ENCODE results near the gene NCAN. TPM values are rescaled to one million over a fixed set of nuclear protein-coding genes. Genes with fewer than 3 reads are reported as not detected.

NCAN gene
- total and polyA plus RNA-seq, 2 of the 8 experiments (the other 6 are each of a cell fraction or from before 2014, with no cell fraction given), result 2.7 TPM

GRCh38 chr19:19285686-19286085, 73.9 kb downstream of the NCAN start:
- Histone ChIP-seq H3K23me2 (ENCODE audit: low read depth, low read length) (no peaks in the 10 kb centered on the region), H3K56ac (replicated peaks; ENCODE audit: insufficient read length, low read depth, low read length) (no peak overlapping the region), H3K4me3 (ENCODE audit: extremely low read depth in 1 of 4, insufficient read depth in 2 of 4, low read depth in 3 of 4, low read length in 4 of 4) (no peak overlapping the region), H3K9me3 (ENCODE audit: insufficient read depth in 2 of 2, low read depth in 1 of 2, low read length in 1 of 2) (no peaks in the 10 kb centered on the region), H4K91ac (replicated peaks; ENCODE audit: insufficient read length, low read length) (no peak overlapping the region), H2BK15ac (ENCODE audit: low read length) (no peak overlapping the region), H2BK5ac (ENCODE audit: low read depth, low read length) (no peak overlapping the region), H3K18ac (ENCODE audit: extremely low read depth, low read length) (no peak overlapping the region), H4K20me1 (replicated peaks in 1 of 2; ENCODE audit: control insufficient read depth in 1 of 2, insufficient read depth in 2 of 2, low read length in 2 of 2) (peaks cover 2 to 7% of the 10 kb centered on the region in 2 experiments), H3K14ac (ENCODE audit: insufficient read length) (no peak overlapping the region), H3K27ac (ENCODE audit: low read depth, low read length) (no peak overlapping the region), H3K9ac (replicated peaks in 1 of 4; ENCODE audit: extremely low read depth in 1 of 4, low read depth in 3 of 4, low read length in 3 of 4) (no peak overlapping the region), H3K79me1 (ENCODE audit: low read depth, low read length) (no peaks in the 10 kb centered on the region), H2BK20ac (ENCODE audit: low read length) (no peak overlapping the region), H3K79me2 (ENCODE audit: control insufficient read depth in 1 of 2, insufficient read depth in 2 of 2, low read length in 2 of 2) (no peaks in the 10 kb centered on the region), H2BK120ac (replicated peaks; ENCODE audit: low read depth, low read length) (no peak overlapping the region), H2AFZ (ENCODE audit: low read length) (no peak overlapping the region), H3K4me2 (ENCODE audit: insufficient read depth in 1 of 2, low read depth in 2 of 2, low read length in 2 of 2) (no peak overlapping the region), H3K23ac (ENCODE audit: insufficient read length) (no peak overlapping the region), H4K5ac (ENCODE audit: insufficient read length, low read depth, low read length) (no peak overlapping the region), H3K4ac (replicated peaks; ENCODE audit: insufficient read length, low read depth, low read length) (no peak overlapping the region), H3K36me3 (ENCODE audit: control insufficient read depth in 2 of 4, insufficient read depth in 4 of 4, low read length in 3 of 4) (peaks cover 7 to 36% (median 13%) of the 10 kb centered on the region in 4 experiments; a peak in 7 of 8 replicates), H4K8ac (ENCODE audit: extremely low read depth, insufficient read depth, low read length) (no peak overlapping the region), H2AK5ac (ENCODE audit: low read depth, low read length) (no peak overlapping the region), H3K27me3 (replicated peaks in 1 of 4; ENCODE audit: control insufficient read depth in 3 of 4, extremely low read depth in 1 of 4, insufficient read depth in 3 of 4, low read length in 3 of 4) (no peaks in the 10 kb centered on the region), H3K4me1 (replicated peaks in 1 of 4; ENCODE audit: control insufficient read depth in 3 of 4, insufficient read depth in 4 of 4, low read length in 3 of 4) (no peaks in the 10 kb centered on the region), H2BK12ac (ENCODE audit: low read depth, low read length) (no peak overlapping the region)
- WGBS, 2 experiments (ENCODE audit: extremely low coverage in 1 of 2, insufficient coverage in 1 of 2, insufficient read length in 1 of 2, insufficient replicate concordance in 2 of 2, low coverage in 1 of 2, low lambda C conversion rate in 2 of 2, missing lambda C conversion rate in 1 of 2), result 94% methylated on average over 10 of the region's 10 CpGs; no CpG with 5 or more reads in 1 of the 2 experiments
- ChIA-PET CTCF (ENCODE audit: partially characterized antibody) (interaction anchor here (1.0 to 1.4 kb wide), 2 partner anchors 10 to 100 kb away, joined by 3 read pairs; no protein-coding TSS in a partner anchor), POLR2A (ENCODE audit: partially characterized antibody) (no interaction called here)
- FAIRE-seq (no peak), DNase-seq (ENCODE audit: low read depth in 1 of 2, low spot score in 2 of 2) (no peak)
- no peak for TF ChIP-seq CHD1 (IDR thresholded peaks at IDR 0.05; ENCODE audit: low read depth, low read length)
- no peak for TF ChIP-seq BACH1 (IDR thresholded peaks at IDR 0.05; ENCODE audit: low read length)
